HS-27A (cell line): ENCODE measurements around the gene MXD4.

Source experiments
- DNase-seq: peaks from one replicate; pipeline ENCODE4 v3.0.0-alpha.2; 2012; ENCODE audit warnings: low read depth, missing footprints

Gene MXD4

GRCh38 chr4:2291705-2292645 lies 30.1 kb upstream of the MXD4 start:
- no peak for DNase-seq

GRCh38 chr4:2290974-2291704 lies 29.2 kb upstream of the MXD4 start:
- DNase-seq, result no peak

DNA sequence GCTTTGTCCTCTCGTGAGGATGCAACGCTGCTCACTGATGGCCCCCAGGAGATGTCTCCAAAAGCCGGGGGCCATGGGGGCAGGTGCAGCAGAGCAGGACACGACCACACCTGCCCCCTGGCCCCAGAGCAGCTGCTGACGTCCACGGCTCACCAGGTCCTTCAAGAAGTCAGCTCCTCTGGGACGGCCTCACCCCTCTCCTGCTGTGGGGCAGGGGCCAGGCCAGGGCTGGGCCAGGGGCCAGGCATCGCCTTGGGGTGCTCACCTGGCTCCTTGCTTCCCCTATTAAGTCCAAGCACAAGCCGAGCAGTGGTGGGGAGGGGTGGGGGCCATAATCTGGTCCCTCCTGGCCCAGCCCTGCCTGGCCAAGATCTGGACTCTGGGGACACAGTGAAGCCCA lies 28.6 kb upstream of the MXD4 start:
- no peak for DNase-seq

- DNase-seq, result no peak
Observed at GRCh38 chr4:2289955-2290333, 28.0 kb upstream of the MXD4 start.

DNA sequence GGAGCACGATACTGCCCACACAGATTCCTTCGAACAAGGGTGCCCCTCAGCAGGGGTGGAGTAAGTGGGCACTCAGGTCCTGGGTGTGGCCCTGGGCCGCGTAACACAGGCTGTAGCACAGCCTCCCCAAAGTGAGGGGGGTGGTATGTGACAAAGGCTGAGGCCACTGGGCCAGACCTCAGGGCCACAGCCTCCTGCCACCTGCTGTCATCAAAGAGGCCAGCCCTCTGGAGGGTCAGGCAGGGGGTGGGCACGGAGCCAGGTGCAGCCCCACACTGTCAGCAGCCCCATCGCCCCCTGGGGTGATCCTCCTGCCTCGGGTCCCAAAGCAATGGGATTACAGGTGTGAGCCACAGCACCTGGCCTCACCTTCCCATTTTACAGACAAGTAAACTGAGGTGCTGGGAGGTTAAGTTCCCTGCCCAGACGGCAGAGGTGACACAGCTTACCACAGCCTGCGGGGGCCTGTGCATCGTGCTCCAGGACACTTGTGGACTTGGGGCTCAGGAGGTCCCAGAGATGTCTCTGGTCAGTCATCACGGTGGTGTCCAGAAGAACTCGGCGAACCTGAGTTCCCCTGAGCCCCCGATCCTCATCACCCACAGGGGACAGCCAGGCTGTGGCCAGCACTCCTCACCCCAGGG lies 27.5 kb upstream of the MXD4 start:
- no peak for DNase-seq

DNA sequence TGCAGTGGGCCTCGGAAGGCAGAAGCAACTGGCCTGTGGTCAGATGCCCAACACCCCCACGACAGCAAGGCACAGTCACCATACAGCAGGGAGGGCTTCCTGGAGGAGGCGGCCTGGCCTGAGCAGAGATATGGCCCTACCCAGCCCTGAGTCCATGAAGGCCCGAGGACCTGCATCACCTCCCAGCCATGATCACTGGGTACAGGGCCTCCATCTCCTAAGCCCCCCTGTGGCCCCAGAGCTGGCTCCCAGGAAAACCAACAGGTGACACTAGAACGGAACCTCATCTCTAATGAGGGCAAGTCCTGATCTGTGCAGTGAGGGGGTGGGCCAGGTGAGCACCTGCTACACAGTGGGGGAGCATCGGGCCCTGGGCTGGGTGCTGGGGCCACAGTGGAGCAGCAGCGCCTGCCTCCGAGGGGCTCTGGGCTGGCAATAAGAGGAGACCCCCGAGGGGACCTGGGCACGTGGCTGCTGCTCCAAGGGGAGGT lies 26.2 kb upstream of the MXD4 start:
- DNase-seq, result no peak

- no peak for DNase-seq
Observed at GRCh38 chr4:2287594-2287915, 25.6 kb upstream of the MXD4 start.

DNA sequence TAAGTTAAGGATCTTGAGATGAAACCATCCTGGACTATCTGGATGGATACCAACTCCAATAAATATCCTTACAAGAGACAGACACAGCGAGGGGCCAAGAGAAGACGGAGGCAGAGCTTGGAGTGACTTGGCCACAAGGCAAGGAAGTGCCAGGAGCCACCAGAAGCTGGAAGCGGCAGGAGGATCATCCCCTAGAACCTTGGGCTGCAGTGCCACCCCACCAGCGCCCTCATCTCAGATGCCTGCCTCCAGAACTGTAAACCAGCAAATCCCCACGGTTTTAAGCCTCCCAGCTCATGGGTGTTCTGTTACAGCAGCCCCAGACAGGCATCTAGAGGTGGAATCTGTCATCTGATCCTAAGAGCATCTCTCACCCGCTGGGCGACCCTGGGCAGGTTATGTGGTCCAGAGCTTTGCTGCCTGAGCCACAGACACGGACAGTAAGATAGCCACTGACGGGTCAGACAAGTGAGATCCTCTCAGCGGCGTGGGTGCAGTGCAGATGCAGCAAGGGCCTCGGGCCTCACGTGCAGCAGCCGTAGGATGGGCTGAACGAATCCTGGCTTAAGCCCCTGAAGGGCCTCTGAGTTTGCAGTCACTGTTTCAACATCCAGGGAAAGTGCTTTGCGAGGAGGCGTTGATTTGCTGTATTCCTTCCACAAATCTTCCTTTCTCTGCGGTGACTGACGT lies 25.1 kb upstream of the MXD4 start:
- DNase-seq, result no peak

DNA sequence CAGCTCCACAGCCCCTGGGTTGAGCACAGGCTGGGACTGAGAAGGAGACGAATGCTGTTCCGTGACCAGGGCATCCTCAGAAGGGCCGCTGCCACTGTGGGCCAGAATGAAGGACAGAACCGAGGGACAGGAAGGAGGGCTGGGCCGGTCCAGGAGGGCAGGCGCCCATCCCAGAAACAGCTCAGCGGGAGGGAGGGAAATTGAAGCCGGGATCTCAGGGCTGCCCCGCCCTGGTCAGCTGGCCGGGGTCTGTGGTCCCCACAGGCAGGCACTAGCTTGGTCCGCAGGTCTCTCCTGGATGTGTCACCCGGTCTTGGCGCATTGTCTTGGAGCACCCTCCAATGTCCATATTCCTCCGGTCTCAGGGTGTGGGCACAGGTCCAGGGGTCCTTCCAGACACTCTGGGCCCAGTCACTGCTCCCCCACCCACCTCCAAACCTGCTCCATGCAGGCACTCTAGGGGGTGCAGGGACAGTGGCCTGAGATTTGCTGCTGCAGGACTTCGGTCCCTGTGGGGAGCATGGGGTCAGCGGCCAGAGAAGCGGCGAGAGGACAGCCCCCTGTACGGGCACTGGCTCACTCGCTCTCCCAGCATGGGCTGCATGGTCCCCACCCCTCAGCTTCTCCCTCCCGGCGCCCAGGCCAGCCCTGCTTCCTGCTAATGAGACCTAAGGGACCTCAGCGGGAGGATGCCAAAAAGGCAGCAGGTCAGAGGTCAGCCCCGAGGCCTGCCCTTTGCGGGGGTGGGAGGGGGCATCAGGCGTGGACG lies 23.9 kb upstream of the MXD4 start:
- DNase-seq, result no peak

- DNase-seq, result no peak
Observed at GRCh38 chr4:2284934-2285612, 23.2 kb upstream of the MXD4 start.

DNA sequence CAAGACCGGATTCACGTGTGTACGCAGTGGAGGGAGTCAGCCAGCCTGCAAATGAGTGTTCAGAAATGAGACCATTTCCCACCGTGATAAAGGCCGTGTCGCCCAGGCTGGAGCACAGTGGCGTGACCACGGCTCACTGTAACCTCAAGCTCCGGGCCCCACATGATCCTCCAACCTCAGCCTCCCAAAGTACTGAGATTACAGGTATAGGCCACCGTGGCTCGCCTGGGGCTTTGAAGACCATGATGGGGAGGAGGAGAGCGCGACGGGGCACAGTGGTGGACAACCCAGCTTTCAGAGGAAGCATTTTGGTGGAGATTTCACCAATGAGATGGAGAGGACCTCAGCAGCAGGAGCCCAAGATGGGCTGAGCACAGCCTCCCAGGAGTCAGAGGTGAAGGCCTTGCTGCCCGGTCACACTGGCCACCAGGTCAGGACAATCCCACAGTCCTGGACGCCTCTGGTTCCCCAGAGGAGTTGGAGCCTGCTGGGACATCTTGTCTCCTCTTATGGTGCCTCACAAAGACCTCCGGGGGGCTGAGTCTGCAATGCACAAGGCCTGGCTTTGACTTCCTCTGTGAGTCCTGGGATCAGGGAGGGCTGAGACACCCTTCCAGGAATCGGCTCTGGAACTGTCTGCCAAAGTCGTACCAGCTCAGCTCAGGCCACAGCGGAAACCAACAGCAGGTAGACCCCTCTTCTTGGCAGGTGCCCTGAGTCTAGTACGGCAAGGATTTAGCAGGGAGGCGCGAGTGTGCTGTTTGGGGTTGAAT lies 22.4 kb upstream of the MXD4 start:
- no peak for DNase-seq

GRCh38 chr4:2283199-2283711 lies 21.3 kb upstream of the MXD4 start:
- DNase-seq, result no peak

- DNase-seq, result no peak
Observed at GRCh38 chr4:2281575-2282343, 19.9 kb upstream of the MXD4 start.

DNA sequence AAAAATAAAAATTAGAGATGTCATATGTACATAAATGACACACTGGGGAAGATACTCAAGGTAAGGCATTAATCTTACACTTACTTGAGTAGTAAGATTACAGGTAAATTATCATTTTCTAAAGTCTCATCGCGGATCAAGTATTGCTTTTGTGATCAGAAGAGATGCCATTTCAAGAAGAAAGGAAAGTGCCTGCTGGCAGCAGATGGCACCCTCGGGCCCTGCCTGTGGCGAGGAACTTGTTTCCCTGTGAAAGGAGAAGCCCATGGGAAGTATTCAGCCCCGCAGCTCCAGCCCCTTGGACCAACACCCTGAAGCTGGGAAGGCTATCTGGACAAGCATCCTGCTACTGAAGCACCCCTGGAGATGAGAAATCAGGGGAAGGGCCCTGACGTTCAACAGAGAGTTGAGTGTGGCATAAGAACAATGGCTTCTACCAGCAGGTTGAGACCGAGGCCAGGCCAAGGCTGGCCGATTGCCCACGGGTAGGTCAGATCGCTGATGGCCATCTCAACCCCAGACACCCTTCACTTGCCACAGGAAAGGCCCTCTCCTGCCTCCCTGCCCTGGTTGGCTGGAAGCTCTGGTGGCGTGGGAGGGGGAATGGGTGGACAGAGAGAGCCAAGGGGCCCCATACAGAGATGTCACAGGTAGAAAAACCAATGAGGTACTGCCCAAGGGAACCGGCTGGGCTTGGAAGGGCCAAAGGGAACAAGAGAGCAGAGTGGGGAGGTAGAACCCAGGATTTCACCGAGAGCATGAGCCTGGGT lies 18.8 kb upstream of the MXD4 start:
- DNase-seq, result no peak

GRCh38 chr4:2277956-2278355 lies 16.0 kb upstream of the MXD4 start:
- DNase-seq, result no peak

DNA sequence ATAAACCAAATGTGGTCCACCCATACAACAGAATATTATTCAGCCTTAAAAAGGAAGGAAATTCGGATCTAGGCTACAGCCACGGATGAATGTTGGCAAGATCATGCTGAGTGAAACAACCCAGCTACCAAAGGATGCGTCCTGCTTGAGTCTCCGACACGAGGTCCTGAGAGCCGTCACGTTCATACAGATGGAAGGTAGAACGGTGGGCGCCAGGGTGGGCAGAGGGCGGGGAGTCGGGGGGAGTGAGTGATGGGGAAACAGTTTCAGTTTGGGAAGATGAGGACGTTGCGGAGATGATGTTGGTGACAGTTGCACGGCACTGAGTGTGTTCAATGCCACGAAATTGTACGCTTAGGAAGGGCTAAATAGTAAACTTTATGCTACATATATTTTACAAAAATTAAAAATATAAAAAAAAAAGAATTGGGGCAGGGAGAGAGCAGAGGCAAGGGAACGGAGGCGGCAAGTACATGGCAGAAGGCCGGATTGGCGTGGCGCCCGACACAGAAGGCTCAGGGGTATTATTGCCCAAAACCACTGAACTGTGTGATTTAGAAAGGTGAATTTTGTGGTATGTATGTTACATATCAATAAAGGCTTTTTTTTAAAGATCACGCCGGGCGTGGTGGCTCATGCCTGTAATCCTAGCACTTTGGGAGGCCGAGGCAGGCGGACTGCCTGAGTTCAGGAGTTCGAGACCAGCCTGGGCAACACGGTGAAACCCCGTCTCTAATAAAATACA lies 14.8 kb upstream of the MXD4 start:
- DNase-seq, result no peak

DNA sequence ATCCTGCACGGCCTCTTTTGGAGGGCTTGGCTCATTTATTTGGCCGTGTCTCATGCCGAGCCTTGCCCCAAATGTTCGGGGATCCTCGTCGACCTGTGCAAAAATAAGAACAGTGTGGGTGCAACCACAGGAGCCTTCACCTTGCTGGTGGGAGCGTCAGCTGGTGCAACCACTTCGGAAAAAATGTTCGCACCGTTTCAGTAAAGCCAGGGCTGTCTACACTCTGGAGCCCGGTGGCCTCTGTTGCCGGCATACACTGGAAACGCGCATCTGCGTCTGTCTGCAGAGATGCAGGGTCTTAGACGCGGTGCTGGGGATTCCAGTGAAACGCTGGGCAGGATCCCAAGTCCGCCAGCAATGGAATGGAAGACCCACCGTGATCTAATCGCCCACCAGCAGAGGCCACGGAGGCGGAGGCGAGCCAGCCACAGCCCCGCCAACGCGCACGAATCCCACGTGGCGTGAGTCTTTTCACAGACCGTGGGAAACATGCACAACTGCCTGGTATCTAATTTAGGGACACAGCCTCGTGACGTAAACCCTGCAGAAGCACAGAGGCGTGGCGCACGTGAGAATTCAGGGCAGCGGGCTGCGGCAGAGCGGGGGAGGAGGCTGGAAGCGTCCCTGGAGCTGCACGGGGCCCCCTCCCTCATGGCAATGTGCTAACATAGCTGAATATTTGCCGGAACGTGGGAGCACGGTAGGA lies 13.8 kb upstream of the MXD4 start:
- DNase-seq, result no peak
